Sigmoid colon (tissue), 7 donors: ENCODE data around the gene WBP1. TPM values are rescaled to one million over a fixed set of nuclear protein-coding genes. Genes with fewer than 3 reads are reported as not detected.

ENCODE experiments used
- DNase-seq: peaks from one replicate; pipeline ENCODE4 v3.0.0-alpha.2; 2019
- H3K27ac ChIP-seq, 4 donors: fragments of 200-600 bp; sonication (generic); one replicate each; pipeline ENCODE4 v1.5.1; 2016 to 2019; ENCODE audit warnings: mild to moderate bottlenecking in 1 of 4
- H3K27me3 ChIP-seq, 3 donors: fragments of 200-600 bp; sonication (generic); one replicate each; pipeline ENCODE4 v1.5.1; 2019; ENCODE audit warnings: mild to moderate bottlenecking in 1 of 3
- H3K36me3 ChIP-seq, 4 donors: fragments of 200-600 bp; sonication (generic); one replicate each; pipeline ENCODE4 v1.5.1; 2016 to 2019
- H3K4me1 ChIP-seq, 4 donors: fragments of 200-600 bp; sonication (generic); one replicate each; pipeline ENCODE4 v1.5.1; 2017 to 2019
- H3K4me3 ChIP-seq, 4 donors: fragments of 200-600 bp; sonication (generic); one replicate each; pipeline ENCODE4 v1.5.1; 2017 to 2019; ENCODE audit warnings: mild to moderate bottlenecking in 2 of 4, moderate library complexity in 1 of 4
- H3K9me3 ChIP-seq, 4 donors: fragments of 200-600 bp in 3 of 4; sonication (generic) in 3 of 4; one replicate each; pipeline versions ENCODE4 v1.5.1 to v1.6.1; 2013 to 2019
- EP300 ChIP-seq, 4 donors: sonication (generic); formaldehyde crosslinking; IDR thresholded peaks; one replicate each; pipeline ENCODE4 v1.6.1; 2017; ENCODE audit warnings: antibody characterized with exemption in 4 of 4
- POLR2A ChIP-seq, 2 donors: fragments of 450-650 bp; IDR thresholded peaks; one replicate each; pipeline ENCODE4 v1.6.1; 2016; ENCODE audit warnings: antibody characterized with exemption in 2 of 2, mild to moderate bottlenecking in 2 of 2, moderate library complexity in 2 of 2
- POLR2AphosphoS5 ChIP-seq, 4 donors: sonication (generic); formaldehyde crosslinking; IDR thresholded peaks; one replicate each; pipeline ENCODE4 v1.6.1; 2017; ENCODE audit warnings: antibody characterized with exemption in 4 of 4
- WGBS, 2 donors: extraction: QIAGEN DNeasy Blood & Tissue Kit; methylation state at CpG; one replicate each; pipeline ENCODE4 v1.1.7; 2013; 5-methylcytosine and 5-hydroxymethylcytosine counted together
- intact Hi-C: fragments of 100-400 bp; cut with DNase I; formaldehyde crosslinking; loops from one replicate; pipeline ENCODE4 v1.15.1; 2023
- polyA plus RNA-seq, 3 donors: library from polyadenylated mRNA; stranded (reverse); fragments of 200-250 nt; gene quantifications; one replicate each; pipeline ENCODE4 v1.2.3, GENCODE V29; 2013
- total RNA-seq, 4 donors: library from RNA; depleted of rRNA; stranded (reverse); fragments of >200 nt; gene quantifications; one replicate each; pipeline ENCODE4 v1.1.0, GENCODE V29; 2016
- TF ChIP-seq, protein P1 (sequence below), 4 experiments: fragments of 450-650 bp in 3 of 4; fragments of 200-600 bp in 1 of 4; IDR thresholded peaks; one replicate each; pipeline ENCODE4 v1.5.1; 2016 to 2019; ENCODE audit warnings: antibody characterized with exemption in 4 of 4, mild to moderate bottlenecking in 3 of 4, moderate library complexity in 2 of 4
- donor health status: healthy with polysubstance abuse.
- donor health status: Bipolar disorder and iron deficiency.
- donor health status: healthy.

Gene WBP1
- total and polyA plus RNA-seq, 7 donors, result 59.2 to 89.2 (median 63.1) TPM

DNA sequence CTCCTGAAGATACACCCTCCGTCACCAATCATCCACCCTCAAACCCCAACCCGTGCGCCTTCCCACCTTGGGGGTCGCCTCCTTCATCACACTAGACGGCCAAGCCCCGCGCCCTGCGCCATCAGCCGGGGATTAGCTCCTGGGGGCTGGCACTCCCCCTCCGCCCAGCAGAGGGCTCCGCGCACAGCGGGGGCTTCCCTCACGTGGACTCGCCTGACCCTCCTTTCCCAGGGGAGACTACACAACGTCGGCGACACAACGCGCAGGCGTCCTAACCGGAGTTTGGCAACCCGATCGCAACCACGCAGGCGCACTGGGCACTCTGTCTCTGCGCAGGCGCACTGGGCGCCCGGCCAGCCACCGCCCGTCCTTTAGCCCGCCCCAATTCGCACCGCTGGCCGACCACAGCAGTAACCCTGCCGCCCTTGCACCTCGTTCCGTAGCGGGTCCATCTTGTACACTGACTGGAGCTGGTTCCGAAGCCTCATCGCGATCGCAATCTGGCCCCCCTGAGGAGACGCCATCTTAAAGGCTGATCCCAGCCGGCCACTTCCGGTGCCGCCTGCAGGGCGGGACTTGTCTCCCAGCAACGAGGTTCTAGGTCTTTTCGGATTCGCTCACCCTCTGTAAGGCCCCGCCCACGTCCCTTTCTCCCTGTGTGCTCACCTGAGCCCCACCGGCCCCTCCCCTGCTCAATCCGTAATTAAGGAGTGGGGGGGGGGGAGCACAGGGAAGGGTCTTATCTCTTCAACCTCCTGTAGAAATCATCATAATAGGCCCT, 49.1 kb downstream of the WBP1 start, which contains the start of gene PCGF1:
Gene PCGF1 (minus strand): TSS at position 551 of the 781 bp plus-strand sequence. CDS start 27 bp downstream, at position 524.
- H3K9me3 ChIP-seq, result no peaks in the 10 kb centered on the region
- 0 to 1% methylated on average over 56 of the region's 56 CpGs for WGBS, 2 donors
- intact Hi-C loops, result loop anchor here (1.0 kb wide), 3 partner anchors 22 to 47 kb away; partner anchors contain the start of genes AUP1, DOK1, HTRA2 and TTC31
- peaks cover 0 to 20% (median 12%) of the 10 kb centered on the region in 4 donors for H3K36me3 ChIP-seq
- DNase-seq, result peak; percentile 99
- H3K4me1 ChIP-seq, result peaks cover 0 to 46% (median 37%) of the 10 kb centered on the region in 4 donors
- H3K4me3 ChIP-seq, result peak within 1 kb of the TSS; percentile 60 to 87 (median 76)
- TF ChIP-seq POLR2AphosphoS5 (IDR thresholded peaks at IDR 0.05), result peak; percentile 51 to 85 (median 70)
- TF ChIP-seq EP300 (IDR thresholded peaks at IDR 0.05), result no peak
- no peak for TF ChIP-seq POLR2A (IDR thresholded peaks at IDR 0.05)
- TF ChIP-seq, protein P1, sequence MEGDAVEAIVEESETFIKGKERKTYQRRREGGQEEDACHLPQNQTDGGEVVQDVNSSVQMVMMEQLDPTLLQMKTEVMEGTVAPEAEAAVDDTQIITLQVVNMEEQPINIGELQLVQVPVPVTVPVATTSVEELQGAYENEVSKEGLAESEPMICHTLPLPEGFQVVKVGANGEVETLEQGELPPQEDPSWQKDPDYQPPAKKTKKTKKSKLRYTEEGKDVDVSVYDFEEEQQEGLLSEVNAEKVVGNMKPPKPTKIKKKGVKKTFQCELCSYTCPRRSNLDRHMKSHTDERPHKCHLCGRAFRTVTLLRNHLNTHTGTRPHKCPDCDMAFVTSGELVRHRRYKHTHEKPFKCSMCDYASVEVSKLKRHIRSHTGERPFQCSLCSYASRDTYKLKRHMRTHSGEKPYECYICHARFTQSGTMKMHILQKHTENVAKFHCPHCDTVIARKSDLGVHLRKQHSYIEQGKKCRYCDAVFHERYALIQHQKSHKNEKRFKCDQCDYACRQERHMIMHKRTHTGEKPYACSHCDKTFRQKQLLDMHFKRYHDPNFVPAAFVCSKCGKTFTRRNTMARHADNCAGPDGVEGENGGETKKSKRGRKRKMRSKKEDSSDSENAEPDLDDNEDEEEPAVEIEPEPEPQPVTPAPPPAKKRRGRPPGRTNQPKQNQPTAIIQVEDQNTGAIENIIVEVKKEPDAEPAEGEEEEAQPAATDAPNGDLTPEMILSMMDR (IDR thresholded peaks at IDR 0.05), result peak in 2 of 4 experiments; percentile 12 to 17
- H3K27me3 ChIP-seq, result peaks cover 6 to 75% (median 34%) of the 10 kb centered on the region in 3 donors
- peak within 1 kb of the TSS; percentile 96 to 99 (median 97) for H3K27ac ChIP-seq

DNA sequence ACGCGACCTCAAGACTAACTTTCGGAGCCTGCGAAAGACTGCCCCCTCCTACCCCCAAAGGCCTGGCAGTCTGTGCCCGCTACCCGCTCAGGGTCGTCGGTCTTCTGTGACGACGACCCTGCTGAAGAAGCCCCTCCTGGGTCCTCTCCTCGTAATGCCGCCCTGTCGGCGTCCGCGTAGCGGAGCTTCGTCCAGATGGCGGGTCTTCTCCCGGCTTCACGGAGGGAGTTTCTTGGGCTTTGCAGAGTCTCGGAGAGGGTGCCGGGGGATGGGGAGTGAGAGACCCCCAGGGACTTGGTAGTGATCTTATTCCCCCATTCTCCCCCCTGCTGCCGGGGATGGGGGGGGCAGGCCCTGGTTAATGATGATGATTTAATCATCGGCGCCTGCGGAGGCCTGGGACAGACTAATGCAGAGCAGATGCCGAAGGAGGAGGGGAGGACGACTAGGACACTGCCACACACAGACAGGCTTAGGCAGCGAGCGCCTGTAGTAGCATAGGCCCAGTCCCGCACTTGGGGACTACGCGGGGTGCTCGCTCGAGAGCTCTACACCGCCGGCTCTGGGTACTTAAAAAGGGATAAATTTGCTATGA, 49.8 kb downstream of the WBP1 start:
- peak overlapping the region; percentile 60 to 87 (median 76) for H3K4me3 ChIP-seq
- H3K4me1 ChIP-seq, result peaks cover 0 to 39% (median 30%) of the 10 kb centered on the region in 4 donors
- no peak for DNase-seq
- H3K36me3 ChIP-seq, result peaks cover 0 to 20% (median 12%) of the 10 kb centered on the region in 4 donors
- 7 to 10% methylated on average over 38 of the region's 38 CpGs for whole genome bisulfite sequencing, 2 donors
- peaks cover 6 to 75% (median 34%) of the 10 kb centered on the region in 3 donors for H3K27me3 ChIP-seq
- H3K27ac ChIP-seq, result peak overlapping the region; percentile 96 to 99 (median 97)
- intact Hi-C loops, result loop anchor here (1.0 kb wide), 3 partner anchors 21 to 46 kb away; partner anchors contain the start of genes AUP1, DOK1, HTRA2 and TTC31
- TF ChIP-seq, protein P1 (IDR thresholded peaks at IDR 0.05), result no peak
- TF ChIP-seq EP300 (IDR thresholded peaks at IDR 0.05) (no peak), POLR2AphosphoS5 (IDR thresholded peaks at IDR 0.05) (no peak), POLR2A (IDR thresholded peaks at IDR 0.05) (no peak)
- H3K9me3 ChIP-seq, result no peaks in the 10 kb centered on the region

DNA sequence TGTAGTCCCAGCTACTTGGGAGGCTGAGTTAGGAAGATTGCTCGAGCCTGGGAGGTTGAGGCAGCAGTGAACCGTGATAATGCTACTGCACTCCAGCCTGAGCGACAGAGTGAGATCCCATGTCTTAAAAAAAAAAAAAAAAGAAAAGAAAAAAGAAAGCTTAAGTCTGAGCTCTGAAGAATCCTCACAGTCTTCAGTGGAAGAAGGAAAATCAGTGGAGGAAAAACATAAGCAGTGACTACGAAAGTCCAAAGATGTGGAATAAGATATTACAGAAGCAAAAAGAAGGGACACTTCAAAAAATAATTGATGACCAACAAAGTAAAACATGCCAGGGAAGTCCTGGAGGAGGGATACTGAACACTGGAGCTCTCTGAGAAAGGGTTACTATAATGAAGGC, 52.0 kb downstream of the WBP1 start:
- WGBS, 2 donors, result 85 to 87% methylated on average over 4 of the region's 4 CpGs
- Histone ChIP-seq H3K36me3 (peaks cover 0 to 10% (median 7%) of the 10 kb centered on the region in 4 donors), H3K9me3 (no peaks in the 10 kb centered on the region), H3K27me3 (peaks cover 28 to 75% (median 56%) of the 10 kb centered on the region in 3 donors), H3K4me3 (no peak overlapping the region), H3K4me1 (peaks cover 0 to 45% (median 39%) of the 10 kb centered on the region in 4 donors), H3K27ac (no peak overlapping the region)
- DNase-seq, result no peak
- TF ChIP-seq, protein P1 (IDR thresholded peaks at IDR 0.05), result no peak
- TF ChIP-seq POLR2A (IDR thresholded peaks at IDR 0.05) (no peak), EP300 (IDR thresholded peaks at IDR 0.05) (no peak), POLR2AphosphoS5 (IDR thresholded peaks at IDR 0.05) (no peak)
- intact Hi-C loops, result no loop called here

Other genes with a start within 250 kb of the WBP1 start
- 10 to 100 TPM in 1 of 4 donors, 1 to 10 TPM in 3; 1.5 to 12.2 (median 3.6) TPM for gene SLC4A5, start 115.0 kb upstream of the WBP1 start, total RNA-seq
- 1 to 10 TPM in 1 of 3 donors, under 1 TPM in 2; under 0.01 to 1.8 (median 0.23) TPM for gene SLC4A5, start 115.0 kb upstream of the WBP1 start, polyA plus RNA-seq
- gene DCTN1, start 78.1 kb upstream of the WBP1 start, total RNA-seq, result 100 to 1,000 TPM in 3 of 4 donors, 10 to 100 TPM in 1; 99.2 to 137 (median 107) TPM
- gene DCTN1, start 78.1 kb upstream of the WBP1 start, polyA plus RNA-seq, result 10 to 100 TPM; 67.3 to 93.2 (median 69.4) TPM
- gene C2orf81, start 36.8 kb upstream of the WBP1 start, total RNA-seq, result 1 to 10 TPM in 3 of 4 donors, not detected in 1; 1.4 to 2.2 (median 2.0) TPM
- 1 to 10 TPM in 2 of 3 donors, under 1 TPM in 1; 0.46 to 2.0 (median 1.8) TPM for gene C2orf81, start 36.8 kb upstream of the WBP1 start, polyA plus RNA-seq
- gene WDR54, start 36.7 kb upstream of the WBP1 start, total RNA-seq, result 10 to 100 TPM in 2 of 4 donors, 1 to 10 TPM in 2; 7.5 to 13.3 (median 9.8) TPM
- gene WDR54, start 36.7 kb upstream of the WBP1 start, polyA plus RNA-seq, result 10 to 100 TPM in 1 of 3 donors, 1 to 10 TPM in 2; 3.0 to 13.6 (median 3.2) TPM
- gene RTKN, start 16.5 kb upstream of the WBP1 start, total RNA-seq, result 10 to 100 TPM; 13.5 to 20.0 (median 17.0) TPM
- 10 to 100 TPM; 15.0 to 44.6 (median 16.2) TPM for gene RTKN, start 16.5 kb upstream of the WBP1 start, polyA plus RNA-seq
- gene INO80B, start 3.4 kb upstream of the WBP1 start, total RNA-seq, result 10 to 100 TPM in 2 of 4 donors, 1 to 10 TPM in 2; 7.5 to 41.8 (median 15.0) TPM
- 10 to 100 TPM; 12.9 to 36.9 (median 19.2) TPM for gene INO80B, start 3.4 kb upstream of the WBP1 start, polyA plus RNA-seq
- gene MOGS, start 6.9 kb downstream of the WBP1 start, total RNA-seq, result 10 to 100 TPM; 21.4 to 34.3 (median 26.3) TPM
- gene MOGS, start 6.9 kb downstream of the WBP1 start, polyA plus RNA-seq, result 10 to 100 TPM in 2 of 3 donors, 1 to 10 TPM in 1; 7.8 to 44.7 (median 10.2) TPM
- 10 to 100 TPM; 10.2 to 77.1 (median 36.7) TPM for gene MRPL53, start 14.2 kb downstream of the WBP1 start, total RNA-seq
- gene MRPL53, start 14.2 kb downstream of the WBP1 start, polyA plus RNA-seq, result 10 to 100 TPM; 57.7 to 75.6 (median 64.7) TPM
- gene CCDC142, start 24.6 kb downstream of the WBP1 start, total RNA-seq, result 10 to 100 TPM; 15.8 to 20.9 (median 16.8) TPM
- 10 to 100 TPM in 1 of 3 donors, 1 to 10 TPM in 2; 1.8 to 16.8 (median 2.1) TPM for gene CCDC142, start 24.6 kb downstream of the WBP1 start, polyA plus RNA-seq
- gene TTC31, start 24.6 kb downstream of the WBP1 start, total RNA-seq, result 10 to 100 TPM; 18.9 to 29.6 (median 24.1) TPM
- gene TTC31, start 24.6 kb downstream of the WBP1 start, polyA plus RNA-seq, result 10 to 100 TPM; 12.7 to 22.4 (median 13.8) TPM
- gene LBX2, start 41.2 kb downstream of the WBP1 start, total RNA-seq, result under 1 TPM in 1 of 4 donors, not detected in 3; 0.99 TPM
- gene LBX2, start 41.2 kb downstream of the WBP1 start, polyA plus RNA-seq, result 1 to 10 TPM; 1.3 to 2.4 (median 1.8) TPM
- 10 to 100 TPM in 3 of 4 donors, 1 to 10 TPM in 1; 8.9 to 22.8 (median 16.0) TPM for gene PCGF1, start 49.3 kb downstream of the WBP1 start, total RNA-seq
- 10 to 100 TPM; 12.6 to 22.8 (median 15.7) TPM for gene PCGF1, start 49.3 kb downstream of the WBP1 start, polyA plus RNA-seq
- 1 to 10 TPM; 1.2 to 2.5 (median 1.8) TPM for gene TLX2, start 56.0 kb downstream of the WBP1 start, total RNA-seq
- gene TLX2, start 56.0 kb downstream of the WBP1 start, polyA plus RNA-seq, result 1 to 10 TPM in 1 of 3 donors, not detected in 2; 1.0 TPM
- gene DQX1, start 67.8 kb downstream of the WBP1 start, total RNA-seq, result not detected
- 10 to 100 TPM in 2 of 3 donors, 1 to 10 TPM in 1; 7.2 to 15.6 (median 13.2) TPM for gene DQX1, start 67.8 kb downstream of the WBP1 start, polyA plus RNA-seq
- gene AUP1, start 71.3 kb downstream of the WBP1 start, total RNA-seq, result 100 to 1,000 TPM in 1 of 4 donors, 10 to 100 TPM in 3; 76.5 to 133 (median 83.1) TPM
- gene AUP1, start 71.3 kb downstream of the WBP1 start, polyA plus RNA-seq, result 100 to 1,000 TPM in 1 of 3 donors, 10 to 100 TPM in 2; 46.5 to 178 (median 47.4) TPM
- gene HTRA2, start 71.5 kb downstream of the WBP1 start, total RNA-seq, result 10 to 100 TPM; 28.2 to 39.3 (median 31.8) TPM
- gene HTRA2, start 71.5 kb downstream of the WBP1 start, polyA plus RNA-seq, result 10 to 100 TPM; 19.7 to 39.8 (median 22.8) TPM
- 1 to 10 TPM; 5.4 to 7.9 (median 7.8) TPM for gene LOXL3, start 95.5 kb downstream of the WBP1 start, total RNA-seq
- gene LOXL3, start 95.5 kb downstream of the WBP1 start, polyA plus RNA-seq, result 1 to 10 TPM in 2 of 3 donors, under 1 TPM in 1; 0.60 to 3.5 (median 1.8) TPM
- gene DOK1, start 96.3 kb downstream of the WBP1 start, total RNA-seq, result 10 to 100 TPM; 16.1 to 21.4 (median 18.1) TPM
- gene DOK1, start 96.3 kb downstream of the WBP1 start, polyA plus RNA-seq, result 10 to 100 TPM; 17.1 to 24.9 (median 22.8) TPM
- gene M1AP, start 189.9 kb downstream of the WBP1 start, total RNA-seq, result under 1 TPM in 2 of 4 donors, not detected in 2; 0.16 to 0.36 TPM
- gene M1AP, start 189.9 kb downstream of the WBP1 start, polyA plus RNA-seq, result under 1 TPM in 2 of 3 donors, not detected in 1; 0.31 to 0.60 TPM
- gene SEMA4F, start 195.8 kb downstream of the WBP1 start, total RNA-seq, result 1 to 10 TPM; 2.2 to 5.5 (median 3.6) TPM
- 1 to 10 TPM in 2 of 3 donors, under 1 TPM in 1; 0.69 to 3.5 (median 1.2) TPM for gene SEMA4F, start 195.8 kb downstream of the WBP1 start, polyA plus RNA-seq